NAMALWA (cell line): ENCODE data around the gene METTL2B.
A peak's percentile ranks its signal among the peaks of the same experiment; 100 is the strongest.

Source experiments
- DNase-seq: peaks from one replicate; pipeline ENCODE4 v3.0.0-alpha.2; 2015; ENCODE audit warnings: low spot score

METTL2B gene, protein sequence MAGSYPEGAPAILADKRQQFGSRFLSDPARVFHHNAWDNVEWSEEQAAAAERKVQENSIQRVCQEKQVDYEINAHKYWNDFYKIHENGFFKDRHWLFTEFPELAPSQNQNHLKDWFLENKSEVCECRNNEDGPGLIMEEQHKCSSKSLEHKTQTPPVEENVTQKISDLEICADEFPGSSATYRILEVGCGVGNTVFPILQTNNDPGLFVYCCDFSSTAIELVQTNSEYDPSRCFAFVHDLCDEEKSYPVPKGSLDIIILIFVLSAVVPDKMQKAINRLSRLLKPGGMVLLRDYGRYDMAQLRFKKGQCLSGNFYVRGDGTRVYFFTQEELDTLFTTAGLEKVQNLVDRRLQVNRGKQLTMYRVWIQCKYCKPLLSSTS

GRCh38 chr7:128476402-128477335 is at the start of gene METTL2B:
TSS of gene METTL2B (plus strand) at chr7:128476748. CDS start at chr7:128476766, 18 bp downstream.
- peak; percentile 99 for DNase-seq

GRCh38 chr7:128427289-128427891 is 49.2 kb upstream of the METTL2B start:
- peak; percentile 83 for DNase-seq

DNA sequence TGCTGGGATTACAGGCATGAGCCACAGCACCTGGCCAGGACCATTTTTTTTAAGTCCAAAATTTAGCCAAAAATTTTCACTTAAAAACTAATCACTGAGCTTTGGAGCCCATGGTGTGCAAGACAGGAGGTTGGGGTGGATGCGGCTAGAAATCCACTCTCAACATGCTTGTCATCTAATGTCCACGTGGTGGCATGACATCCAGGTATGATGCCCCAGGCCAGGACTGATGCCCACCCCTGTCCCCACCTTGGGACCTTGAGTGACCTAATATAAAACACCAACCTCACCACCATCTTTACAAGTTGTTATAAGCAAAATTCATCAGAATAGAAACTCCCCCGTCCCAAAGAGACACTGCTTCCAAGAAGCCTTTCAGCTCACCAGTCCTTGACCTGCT is 46.3 kb upstream of the METTL2B start:
- no peak for DNase-seq

DNA sequence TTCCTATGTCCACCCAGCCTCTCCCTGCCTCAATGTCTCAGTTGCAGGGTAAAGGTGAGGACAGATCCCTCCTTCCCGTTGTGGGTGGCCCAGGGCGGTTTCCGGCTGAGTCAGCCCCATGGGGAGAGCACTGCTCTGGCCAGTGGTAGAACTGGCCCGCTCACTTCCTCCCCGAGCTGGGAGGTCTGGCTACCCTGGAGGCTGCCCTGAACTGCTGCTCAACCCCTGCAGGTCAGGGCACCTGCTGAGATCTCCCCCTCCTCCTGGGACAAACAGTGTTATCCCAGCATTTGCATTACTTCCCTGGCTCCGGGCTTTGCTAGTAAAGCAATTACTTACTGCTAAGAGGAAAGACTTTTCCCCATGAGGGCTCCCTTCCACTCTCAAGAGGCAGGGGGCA is 45.3 kb upstream of the METTL2B start:
- DNase-seq, result no peak

DNA sequence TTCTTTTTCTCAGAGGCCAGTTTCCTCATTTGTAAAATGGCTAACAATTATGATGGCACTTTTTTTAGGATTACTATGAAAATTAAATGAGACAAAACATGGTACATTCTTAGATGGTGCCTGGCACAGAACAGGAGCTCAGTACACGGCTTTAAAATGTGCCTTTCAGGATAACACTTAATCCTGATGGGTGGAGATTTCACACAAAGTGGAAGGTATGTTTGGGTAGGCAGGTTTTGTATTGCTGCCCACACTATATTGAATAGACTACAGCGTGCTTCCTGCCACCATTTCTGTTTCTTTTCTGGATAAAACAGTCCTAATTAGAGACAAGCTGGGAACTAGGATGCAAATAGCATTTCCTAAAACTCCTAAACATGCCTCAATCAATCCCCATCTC is 44.8 kb upstream of the METTL2B start:
- DNase-seq, result no peak

DNA sequence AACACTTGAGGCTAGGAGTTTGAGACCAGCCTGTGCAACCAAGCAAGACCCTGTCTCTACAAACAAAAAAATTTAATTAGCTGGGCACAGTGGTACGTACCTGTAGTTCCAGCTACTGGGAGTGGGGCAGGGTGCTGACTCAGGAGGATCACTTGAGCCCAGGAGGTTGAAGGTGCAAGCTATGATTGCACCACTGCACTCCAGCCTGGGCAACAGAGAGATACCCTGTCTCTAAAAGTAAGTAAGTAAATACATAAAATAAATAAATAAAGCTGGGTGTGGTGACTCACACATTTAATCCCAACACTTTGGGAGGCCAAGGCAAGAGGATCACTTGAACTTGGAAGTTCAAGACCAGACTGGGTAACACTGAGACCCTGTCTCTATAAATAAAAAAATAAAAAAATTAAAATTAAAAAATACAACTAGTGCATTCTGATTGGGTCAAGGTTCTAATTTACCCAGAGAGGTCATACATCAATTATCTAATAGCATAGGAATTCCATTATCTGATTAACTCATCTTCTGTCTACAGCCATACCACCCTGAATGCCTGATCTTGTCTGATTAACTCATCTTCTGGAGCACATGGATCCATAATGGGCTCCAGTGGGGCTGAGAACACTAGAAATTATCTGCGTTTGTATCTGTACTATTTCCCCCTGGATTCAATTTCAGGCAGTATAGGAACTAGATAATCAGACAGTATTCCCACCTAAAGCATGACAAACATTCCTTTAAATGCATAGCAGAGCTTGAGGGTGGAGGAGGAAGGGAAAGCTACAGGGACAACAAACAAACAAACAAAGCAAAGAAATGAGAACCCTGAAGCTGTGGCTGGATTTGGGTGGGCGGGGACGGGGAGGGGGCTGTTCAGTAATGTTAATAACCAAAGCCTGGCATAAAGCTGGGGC is 41.9 kb upstream of the METTL2B start:
- no peak for DNase-seq

DNA sequence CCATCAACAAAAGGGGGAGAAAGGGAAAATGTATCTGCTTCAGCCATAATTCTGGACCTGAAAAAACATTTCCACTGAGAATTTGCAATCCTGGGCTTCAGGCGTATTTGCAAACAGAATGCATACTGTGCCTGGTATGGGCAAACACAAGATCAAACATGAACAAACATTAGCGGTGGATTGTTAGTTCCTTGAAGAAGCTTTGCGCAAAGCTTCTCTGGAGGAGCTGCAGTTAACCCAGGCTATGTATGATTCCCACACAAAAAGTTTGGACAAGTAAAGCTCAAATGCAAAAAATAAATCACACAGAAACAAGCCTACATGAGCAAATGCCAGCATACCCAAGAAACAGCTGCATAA is 41.2 kb upstream of the METTL2B start:
- no peak for DNase-seq

DNA sequence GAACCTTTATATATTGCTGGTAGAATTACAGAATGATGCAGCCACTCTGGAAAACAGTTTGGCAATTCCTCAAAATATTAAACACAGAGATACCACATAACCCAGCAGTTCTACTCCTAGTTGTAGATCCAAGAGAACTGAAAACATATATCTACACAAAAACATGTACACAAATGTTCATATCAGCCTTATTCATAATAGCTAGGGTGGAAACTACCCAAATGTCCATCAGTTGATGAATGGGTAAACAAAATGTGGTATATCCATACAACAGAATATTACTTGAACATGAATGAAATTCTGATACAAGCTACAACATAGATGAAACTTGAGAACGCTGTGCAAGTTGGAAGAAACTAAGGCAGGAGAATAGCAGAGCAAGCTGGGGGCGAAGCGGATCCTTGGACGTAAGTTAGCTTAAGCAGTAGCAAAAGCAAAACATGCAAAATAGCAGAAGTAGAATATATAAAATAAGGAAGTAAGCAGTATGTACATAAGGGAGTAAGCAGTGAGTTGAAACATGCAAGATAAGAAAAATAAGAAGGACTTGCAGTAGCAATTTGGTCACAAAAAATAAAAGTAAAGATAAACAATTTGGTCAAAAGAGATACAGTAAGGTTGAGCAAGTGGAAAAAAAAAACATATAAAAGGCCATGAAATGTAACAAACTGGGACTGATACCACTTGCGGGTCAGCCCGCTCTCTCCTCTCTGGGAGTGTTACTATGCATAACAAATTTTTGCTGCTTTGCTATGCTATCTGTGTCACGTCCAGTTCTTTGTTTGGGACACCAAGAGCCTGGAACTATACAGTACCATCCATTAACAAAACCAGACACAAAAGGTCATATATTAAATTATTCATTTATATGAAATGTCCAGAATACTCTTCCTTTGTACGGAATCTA is 38.9 kb upstream of the METTL2B start:
- DNase-seq, result peak; percentile 46

GRCh38 chr7:128442356-128442755 is 34.2 kb upstream of the METTL2B start:
- DNase-seq, result no peak

DNA sequence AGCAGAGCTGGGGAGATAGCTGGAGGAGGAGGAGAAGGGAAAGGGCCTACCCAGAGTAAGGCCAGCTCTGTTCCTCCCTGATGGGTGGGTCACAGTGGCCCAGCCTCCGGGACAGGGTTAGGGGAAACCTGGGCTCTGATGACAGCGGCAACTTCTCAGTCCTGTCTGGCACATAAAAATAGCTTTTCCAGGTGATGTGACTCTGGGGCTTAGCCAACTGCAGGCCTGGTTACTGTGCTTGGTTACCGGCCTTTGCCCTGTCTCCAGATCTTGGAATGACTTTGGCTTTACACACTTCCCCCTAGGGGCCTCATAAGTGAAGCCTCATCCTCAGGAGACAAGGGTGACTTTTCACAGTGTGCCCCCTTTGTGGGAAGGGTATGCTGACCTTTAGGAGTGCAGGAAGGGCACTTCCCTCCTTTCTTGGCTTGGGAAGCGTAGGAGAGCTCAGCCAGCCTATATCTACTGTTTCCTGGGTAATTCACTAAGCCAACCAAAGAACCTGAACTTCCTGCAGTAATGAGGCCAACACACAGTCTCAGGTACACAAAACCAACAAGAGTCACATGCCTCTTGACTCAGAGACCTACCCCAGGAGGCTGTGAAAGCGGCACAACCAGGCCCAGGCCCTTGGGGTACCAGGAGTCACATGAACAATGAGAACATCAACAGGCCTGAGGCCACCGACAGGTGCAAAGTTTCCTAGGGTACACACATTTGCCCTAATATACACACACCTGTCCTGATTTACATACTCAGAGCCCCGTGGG is 32.5 kb upstream of the METTL2B start:
- no peak for DNase-seq

GRCh38 chr7:128446306-128446705 is 30.2 kb upstream of the METTL2B start:
- no peak for DNase-seq

DNA sequence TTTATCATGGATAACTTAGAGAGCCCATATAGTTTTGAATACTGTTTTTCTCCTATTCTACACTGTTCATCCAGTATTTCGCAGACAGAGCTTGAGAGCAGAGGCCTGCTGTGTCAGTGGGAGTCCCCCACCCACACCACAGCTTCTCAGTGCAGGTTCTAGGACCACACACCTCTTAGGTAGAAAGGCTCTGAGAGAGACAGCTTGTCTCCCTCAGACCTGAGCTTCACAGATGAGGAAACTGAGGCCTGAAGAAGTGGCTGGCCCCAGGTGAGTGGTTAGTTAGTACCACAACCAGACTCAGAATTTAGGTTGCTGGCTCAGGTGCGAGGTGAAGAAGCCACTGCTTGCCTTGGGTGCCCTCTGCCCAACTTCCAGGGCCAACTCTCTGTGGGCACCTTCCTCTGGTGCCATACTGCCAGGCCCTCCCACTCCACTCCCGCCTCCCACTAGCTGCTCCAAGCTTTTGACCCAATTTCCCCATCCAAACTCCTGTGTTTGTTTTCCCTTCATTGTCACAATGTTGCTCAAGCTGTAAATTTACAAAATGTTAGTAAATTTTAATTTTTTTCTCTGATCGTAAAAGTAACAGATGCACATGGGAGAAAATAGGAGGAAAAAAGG is 28.5 kb upstream of the METTL2B start:
- DNase-seq, result no peak

DNA sequence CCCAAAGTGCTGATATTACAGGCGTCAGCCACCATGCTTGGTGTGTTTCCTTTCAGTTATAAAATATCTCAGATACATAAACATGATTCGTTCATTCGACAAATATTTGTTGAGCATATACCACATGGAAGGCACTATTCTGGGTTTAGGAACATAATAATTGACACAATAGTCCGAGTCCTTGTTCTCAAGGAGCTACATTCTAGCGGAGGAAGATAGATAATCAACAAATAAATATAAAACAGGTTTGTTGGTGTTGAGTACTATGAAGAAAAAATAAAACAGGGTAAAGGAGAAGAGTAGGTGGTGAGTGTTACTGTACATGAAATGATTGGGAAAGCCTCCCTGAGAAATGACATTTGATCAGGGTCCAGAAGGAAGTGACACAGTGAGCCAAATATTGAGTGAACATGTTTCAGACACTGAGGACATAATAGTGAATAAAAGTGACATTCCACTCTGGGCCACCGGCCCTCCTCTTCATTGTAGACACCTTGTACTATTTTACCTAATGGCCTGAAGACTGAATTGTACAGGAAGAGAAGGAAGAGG is 27.7 kb upstream of the METTL2B start:
- no peak for DNase-seq

DNA sequence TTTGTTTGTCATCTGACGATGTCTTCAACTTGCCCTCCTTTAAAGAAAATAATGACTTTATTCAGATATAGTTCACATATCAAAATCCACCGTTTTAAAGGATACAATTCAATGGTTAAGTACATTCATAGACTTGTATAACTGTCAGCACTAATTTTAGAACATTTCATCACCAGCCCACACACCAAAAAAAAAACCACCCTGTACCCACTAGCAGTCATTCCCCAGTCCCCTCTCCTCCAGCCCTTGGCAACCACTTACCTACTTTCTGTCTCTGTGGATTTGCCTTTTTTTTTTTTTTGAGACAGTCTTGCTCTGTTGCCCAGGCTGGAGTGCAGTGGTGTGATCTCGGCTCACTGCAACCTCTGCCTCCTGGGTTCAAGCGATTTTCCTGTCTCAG is 26.1 kb upstream of the METTL2B start:
- DNase-seq, result no peak

GRCh38 chr7:128450913-128451312 is 25.6 kb upstream of the METTL2B start:
- no peak for DNase-seq

GRCh38 chr7:128452552-128452951 is 24.0 kb upstream of the METTL2B start:
- DNase-seq, result no peak

DNA sequence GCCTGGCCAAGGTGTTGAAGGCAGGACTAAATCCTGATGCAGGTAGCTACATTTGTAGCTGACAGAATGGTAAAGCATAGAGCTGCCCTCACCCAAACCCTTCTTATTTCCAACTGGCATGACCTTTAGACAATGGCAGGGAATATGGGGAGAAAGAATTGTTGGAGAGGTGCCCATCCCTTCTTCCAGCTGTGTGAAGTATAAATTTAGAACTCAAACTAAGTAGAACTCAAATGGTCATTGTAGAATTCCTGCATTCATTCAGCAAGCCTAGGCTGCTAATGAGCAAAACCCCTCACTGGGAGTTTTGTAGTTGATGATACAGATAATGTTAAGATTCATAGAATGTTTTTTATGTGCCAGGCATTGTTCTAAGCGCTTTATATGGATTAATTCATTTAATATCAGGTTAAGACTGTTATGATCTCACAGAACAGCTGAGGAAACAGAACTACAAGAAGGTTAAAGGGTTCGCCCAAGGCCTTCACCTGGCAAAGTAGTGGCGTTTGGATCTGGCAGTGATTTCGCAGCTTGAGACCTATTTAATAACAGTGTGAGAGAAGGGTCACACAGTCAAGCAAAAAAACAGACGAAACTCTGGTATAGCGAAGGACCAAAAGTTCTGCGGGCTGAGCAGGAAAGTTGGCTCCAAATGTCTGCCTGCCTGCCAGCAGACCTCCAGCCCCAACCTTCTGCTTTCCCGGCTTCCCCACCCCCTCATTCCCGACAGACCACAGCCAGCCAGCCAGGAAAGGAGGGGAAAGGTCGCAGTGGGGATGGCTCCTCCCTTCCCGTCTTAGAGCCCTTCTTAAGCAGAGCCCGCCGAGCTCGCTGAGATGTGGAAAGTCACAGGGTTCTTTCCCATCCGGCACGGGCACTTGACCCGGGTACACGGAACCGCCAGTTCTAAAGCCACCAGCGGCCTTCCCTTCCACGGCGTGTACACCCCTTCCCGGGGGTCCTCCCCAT is 22.4 kb upstream of the METTL2B start:
- no peak for DNase-seq
